Ishikawa (cell line): ENCODE data around the gene TREH.

Experiments
- CEBPB ChIP-seq: IDR thresholded peaks from 2 replicates; pipeline ENCODE4 v1.6.1; 2012
- CREB1 ChIP-seq: IDR thresholded peaks from 2 replicates; pipeline ENCODE4 v1.6.1; 2012; ENCODE audit warnings: low read depth
- EP300 ChIP-seq: IDR thresholded peaks from 2 replicates; pipeline ENCODE4 v1.6.1; 2012; ENCODE audit warnings: borderline replicate concordance
- RAD21 ChIP-seq: IDR thresholded peaks from 2 replicates; pipeline ENCODE4 v1.6.1; 2012; ENCODE audit warnings: low read depth
- REST ChIP-seq: IDR thresholded peaks from 2 replicates; pipeline ENCODE4 v1.6.1; 2012; ENCODE audit warnings: low read depth, mild to moderate bottlenecking
- TAF1 ChIP-seq: IDR thresholded peaks from 2 replicates; pipeline ENCODE4 v1.6.1; 2012; ENCODE audit warnings: low read depth, mild to moderate bottlenecking
- TCF12 ChIP-seq: IDR thresholded peaks from 2 replicates; pipeline ENCODE4 v1.6.1; 2012; ENCODE audit warnings: low read depth
- TEAD4 ChIP-seq: IDR thresholded peaks from 2 replicates; pipeline ENCODE4 v1.6.1; 2012
- USF1 ChIP-seq: IDR thresholded peaks from 2 replicates; pipeline ENCODE4 v1.6.1; 2012
- YY1 ChIP-seq: IDR thresholded peaks from 2 replicates; pipeline ENCODE4 v1.6.1; 2012; ENCODE audit warnings: low read depth
- ZBTB7A ChIP-seq: IDR thresholded peaks from 2 replicates; pipeline ENCODE4 v1.6.1; 2012; ENCODE audit warnings: low read depth

GRCh38 chr11:118659314-118659952 is 20.0 kb downstream of the TREH start:
- TF ChIP-seq TCF12 (0 out of 2 replicates have a peak, but pooled peaks have one; percentile 27), EP300 (no peak), RAD21 (peak; percentile 82), REST (no peak), YY1 (no peak), TAF1 (no peak), USF1 (peak; percentile 20; the same call in 1 of the 2 replicates), TEAD4 (0 out of 2 replicates have a peak, but pooled peaks have one; percentile 18), CEBPB (no peak), CREB1 (no peak), ZBTB7A (peak; percentile 64; the same call in 1 of the 2 replicates)
